H1 (cell line): ENCODE data around the gene GSC. TPM values are rescaled to one million over a fixed set of nuclear protein-coding genes. Genes with fewer than 3 reads are reported as not detected.

Experiments used
- CTCF ChIA-PET: fragments of 300-600 bp; sonication (Branson Sonifier 250); formaldehyde crosslinking; loops from one replicate; lab custom pipeline; 2021; ENCODE audit not compliant: partially characterized antibody; lab: Charles Lee
- POLR2A ChIA-PET: fragments of 300-600 bp; sonication (Branson Sonifier 250); formaldehyde crosslinking; loops from one replicate; lab custom pipeline; 2021; ENCODE audit warnings: inconsistent platforms; ENCODE audit not compliant: partially characterized antibody; lab: Charles Lee
- DNase-seq, 2 experiments: peaks; one replicate each; pipeline versions ENCODE4 v3.0.0 to v3.0.0-alpha.2; 2010 to 2022; ENCODE audit warnings: low spot score in 2 of 2, low read depth in 1 of 2, mixed read lengths in 1 of 2
- FAIRE-seq: peaks from 2 replicates; lab custom pipeline; 2011; peaks lifted over from hg19 to GRCh38; lab: Jason Lieb, UNC
- H2AFZ ChIP-seq: 2 replicates; pipeline ENCODE4 v1.8.1; 2012; ENCODE audit warnings: low read length, inconsistent platforms
- H2AK5ac ChIP-seq: 2 replicates; pipeline ENCODE4 v1.6.1; 2013; ENCODE audit warnings: low read depth, low read length
- H2BK120ac ChIP-seq: replicated peaks from 2 replicates; pipeline ENCODE3; 2013; ENCODE audit warnings: low read depth, low read length, inconsistent platforms
- H2BK12ac ChIP-seq: 2 replicates; pipeline ENCODE4 v1.6.1; 2013; ENCODE audit warnings: low read depth, low read length
- H2BK15ac ChIP-seq: 2 replicates; pipeline ENCODE4 v1.6.1; 2013; ENCODE audit warnings: low read length
- H2BK20ac ChIP-seq: 2 replicates; pipeline ENCODE4 v1.6.1; 2013; ENCODE audit warnings: low read length
- H2BK5ac ChIP-seq: 2 replicates; pipeline ENCODE4 v1.6.1; 2013; ENCODE audit warnings: low read depth, low read length
- H3K14ac ChIP-seq: 2 replicates; pipeline ENCODE4 v1.6.1; 2013; ENCODE audit warnings: inconsistent platforms; ENCODE audit not compliant: insufficient read length
- H3K18ac ChIP-seq: 2 replicates; pipeline ENCODE4 v1.6.1; 2013; ENCODE audit warnings: low read length; ENCODE audit errors: extremely low read depth
- H3K23ac ChIP-seq: 2 replicates; pipeline ENCODE4 v1.6.1; 2013; ENCODE audit warnings: inconsistent platforms; ENCODE audit not compliant: insufficient read length
- H3K23me2 ChIP-seq: 2 replicates; pipeline ENCODE4 v1.6.1; 2013; ENCODE audit warnings: low read depth, low read length
- H3K27ac ChIP-seq: 2 replicates; pipeline ENCODE4 v1.6.1; 2011; ENCODE audit warnings: low read depth, low read length, inconsistent platforms
- H3K27me3 ChIP-seq, 4 experiments: replicated peaks in 1 of 4; 1 replicate in 1 of 4; 2 replicates in 3 of 4; pipeline versions ENCODE4 v1.6.1 to v1.8.1; 2011 to 2013; ENCODE audit warnings: low read length in 3 of 4, mild to moderate bottlenecking in 3 of 4, inconsistent platforms in 2 of 4, mixed read lengths in 2 of 4, moderate library complexity in 1 of 4; ENCODE audit not compliant: control insufficient read depth in 3 of 4, insufficient read depth in 3 of 4; ENCODE audit errors: extremely low read depth in 1 of 4
- H3K36me3 ChIP-seq, 4 experiments: 2 replicates each; pipeline versions ENCODE4 v1.6.1 to v1.8.1; 2011 to 2013; ENCODE audit warnings: mild to moderate bottlenecking in 4 of 4, low read length in 3 of 4, moderate library complexity in 2 of 4, control low read depth in 1 of 4, inconsistent platforms in 1 of 4; ENCODE audit not compliant: insufficient read depth in 4 of 4, control insufficient read depth in 2 of 4
- H3K4ac ChIP-seq: replicated peaks from 2 replicates; pipeline ENCODE3; 2013; ENCODE audit warnings: low read length, low read depth, mixed read lengths, inconsistent platforms; ENCODE audit not compliant: insufficient read length
- H3K4me1 ChIP-seq, 4 experiments: replicated peaks in 1 of 4; 1 replicate in 1 of 4; 2 replicates in 3 of 4; pipeline versions ENCODE4 v1.6.1 to v1.8.1; 2011 to 2013; ENCODE audit warnings: low read length in 3 of 4, inconsistent platforms in 2 of 4, mixed read lengths in 1 of 4; ENCODE audit not compliant: insufficient read depth in 4 of 4, control insufficient read depth in 3 of 4
- H3K4me2 ChIP-seq, 2 experiments: 2 replicates each; pipeline versions ENCODE4 v1.6.1 to v1.8.1; 2011 to 2013; ENCODE audit warnings: low read depth in 2 of 2, low read length in 2 of 2, control low read depth in 1 of 2, inconsistent platforms in 1 of 2, mild to moderate bottlenecking in 1 of 2; ENCODE audit not compliant: insufficient read depth in 1 of 2
- H3K4me3 ChIP-seq, 4 experiments: fragments of 200-600, 300-600 bp in 1 of 4; sonication (generic), shearing (Covaris generic), sonication (Bioruptor Twin) in 1 of 4; 2 replicates each; pipeline versions ENCODE4 v1.5.1 to v1.8.1; 2011 to 2016; ENCODE audit warnings: low read length in 4 of 4, low read depth in 3 of 4, control low read depth in 2 of 4, inconsistent platforms in 2 of 4, mild to moderate bottlenecking in 2 of 4, mixed read lengths in 1 of 4, moderate library complexity in 1 of 4; ENCODE audit not compliant: insufficient read depth in 2 of 4; ENCODE audit errors: extremely low read depth in 1 of 4
- H3K56ac ChIP-seq: replicated peaks from 2 replicates; pipeline ENCODE3; 2013; ENCODE audit warnings: low read depth, mild to moderate bottlenecking, mixed read lengths, low read length, inconsistent platforms; ENCODE audit not compliant: insufficient read length
- H3K79me1 ChIP-seq: 2 replicates; pipeline ENCODE4 v1.6.1; 2013; ENCODE audit warnings: low read depth, low read length, control low read depth
- H3K79me2 ChIP-seq, 2 experiments: 2 replicates each; pipeline versions ENCODE4 v1.6.1 to v1.8.1; 2012 to 2013; ENCODE audit warnings: low read length in 2 of 2, mild to moderate bottlenecking in 2 of 2, inconsistent platforms in 1 of 2; ENCODE audit not compliant: insufficient read depth in 2 of 2, control insufficient read depth in 1 of 2
- H3K9ac ChIP-seq, 4 experiments: replicated peaks in 1 of 4; 1 replicate in 1 of 4; 2 replicates in 3 of 4; pipeline versions ENCODE4 v1.6.1 to v1.8.1; 2011 to 2013; ENCODE audit warnings: low read depth in 3 of 4, low read length in 3 of 4, control low read depth in 2 of 4, mild to moderate bottlenecking in 2 of 4, moderate library complexity in 2 of 4, inconsistent platforms in 1 of 4; ENCODE audit errors: extremely low read depth in 1 of 4
- H3K9me3 ChIP-seq, 2 experiments: 2 replicates each; pipeline versions ENCODE4 v1.6.1 to v1.8.1; 2012 to 2013; ENCODE audit warnings: mild to moderate bottlenecking in 2 of 2, moderate library complexity in 2 of 2, control low read depth in 1 of 2, inconsistent platforms in 1 of 2, low read depth in 1 of 2, low read length in 1 of 2, mixed read lengths in 1 of 2; ENCODE audit not compliant: insufficient read depth in 2 of 2
- H4K20me1 ChIP-seq, 2 experiments: replicated peaks in 1 of 2; 2 replicates each; pipeline versions ENCODE3 to v1.8.1; 2011 to 2013; ENCODE audit warnings: inconsistent platforms in 2 of 2, low read length in 2 of 2, mild to moderate bottlenecking in 1 of 2; ENCODE audit not compliant: insufficient read depth in 2 of 2, control insufficient read depth in 1 of 2
- H4K5ac ChIP-seq: 2 replicates; pipeline ENCODE4 v1.6.1; 2013; ENCODE audit warnings: low read length, low read depth, mixed read lengths, inconsistent platforms; ENCODE audit not compliant: insufficient read length
- H4K8ac ChIP-seq: 2 replicates; pipeline ENCODE4 v1.8.0; 2013; ENCODE audit warnings: mild to moderate bottlenecking, moderate library complexity, low read length, inconsistent platforms; ENCODE audit not compliant: insufficient read depth; ENCODE audit errors: extremely low read depth
- H4K91ac ChIP-seq: replicated peaks from 2 replicates; pipeline ENCODE3; 2013; ENCODE audit warnings: low read length, mixed read lengths, inconsistent platforms; ENCODE audit not compliant: insufficient read length
- ATF3 ChIP-seq: IDR thresholded peaks from 2 replicates; pipeline ENCODE4 v1.6.1; 2011; ENCODE audit warnings: low read depth, mild to moderate bottlenecking, low read length; ENCODE audit not compliant: insufficient read depth
- CBX5 ChIP-seq: fragments of 300-800, 300-1000 bp; sonication (generic); IDR thresholded peaks from 2 replicates; pipeline ENCODE4 v1.7.1; 2016; ENCODE audit warnings: antibody characterized with exemption, low read length, low read depth
- CHD1 ChIP-seq: IDR thresholded peaks from 2 replicates; pipeline ENCODE4 v1.6.1; 2012; ENCODE audit warnings: low read depth, low read length, improper control_type of control experiment
- E2F6 ChIP-seq: IDR thresholded peaks from 2 replicates; pipeline ENCODE4 v1.6.1; 2012; ENCODE audit warnings: inconsistent platforms
- EZH2 ChIP-seq: fragments of 200-600 bp; sonication (generic); IDR thresholded peaks from 2 replicates; pipeline ENCODE4 v1.7.1; 2012; ENCODE audit warnings: low read depth, mild to moderate bottlenecking, moderate library complexity, low read length, inconsistent platforms; ENCODE audit not compliant: severe bottlenecking
- HDAC6 ChIP-seq: IDR thresholded peaks from one replicate; pipeline ENCODE4 v1.7.1; 2012; ENCODE audit warnings: low read depth, mild to moderate bottlenecking, inconsistent platforms, low read length, moderate library complexity
- KDM4A ChIP-seq: IDR thresholded peaks from one replicate; pipeline ENCODE4 v1.7.1; 2012; ENCODE audit warnings: low read depth, mild to moderate bottlenecking, moderate library complexity, low read length, inconsistent platforms; ENCODE audit not compliant: severe bottlenecking
- SAP30 ChIP-seq: fragments of 300-600 bp; sonication (generic); IDR thresholded peaks from 2 replicates; pipeline ENCODE4 v1.7.1; 2012; ENCODE audit warnings: low read length, moderate library complexity, mild to moderate bottlenecking, inconsistent platforms; ENCODE audit not compliant: insufficient read depth, insufficient replicate concordance
- SP1 ChIP-seq: IDR thresholded peaks from 2 replicates; pipeline ENCODE4 v1.6.1; 2011; ENCODE audit warnings: low read depth, low read length
- SP4 ChIP-seq: IDR thresholded peaks from 2 replicates; pipeline ENCODE4 v1.6.1; 2012; ENCODE audit warnings: low read length, inconsistent platforms
- TAF7 ChIP-seq: optimal IDR thresholded peaks from 2 replicates; pipeline ENCODE3; 2011; ENCODE audit warnings: low read depth, mild to moderate bottlenecking, inconsistent platforms, low read length, moderate library complexity, borderline replicate concordance
- WGBS, 2 experiments: shearing (Covaris generic) in 1 of 2; methylation state at CpG; one replicate each; pipeline versions ENCODE4 v1.1.6 to v1.1.7; 2013 to 2015; ENCODE audit warnings: low lambda C conversion rate in 2 of 2, mixed read lengths in 2 of 2, inconsistent platforms in 1 of 2, low coverage in 1 of 2, missing lambda C conversion rate in 1 of 2; ENCODE audit not compliant: insufficient replicate concordance in 2 of 2, insufficient coverage in 1 of 2, insufficient read length in 1 of 2; ENCODE audit errors: extremely low coverage in 1 of 2, missing lambda C conversion rate in 1 of 2; 5-methylcytosine and 5-hydroxymethylcytosine counted together
- polyA plus RNA-seq, 7 experiments: library from polyadenylated mRNA; depleted of rRNA in 3 of 7; stranded (reverse) in 5 of 7; unstranded in 2 of 7; fragments of >200 nt in 5 of 7; fragments of 200-250 nt in 2 of 7; gene quantifications; 1 replicate in 5 of 7; 2 replicates in 1 of 7; 4 replicates in 1 of 7; pipeline versions ENCODE4 v1.2.1 to v1.2.3, GENCODE V29; 2011 to 2013; ENCODE audit warnings: missing spikeins in 2 of 7, mixed read lengths in 2 of 7
- total RNA-seq: library from RNA; stranded (reverse); fragmentation: NEBNext Ultra II Directional; extraction: Animal tissue kit (Norgen Biotek cat#: 25700); gene quantifications from 2 replicates; pipeline ENCODE4 v1.2.1, GENCODE V29; 2021

The GSC gene
- total and polyA plus RNA-seq, 2 of the 8 experiments (the other 6 are each of a cell fraction or from before 2014, with no cell fraction given), result 0.17 to 0.54 TPM

GRCh38 chr14:94819531-94819930 is 49.6 kb upstream of the GSC start:
- H2BK15ac ChIP-seq, result no peak overlapping the region
- 90% methylated on average over 3 of the region's 3 CpGs; no CpG with 5 or more reads in 1 of the 2 experiments for WGBS, 2 experiments
- H3K79me1 ChIP-seq, result no peaks in the 10 kb centered on the region
- no peaks in the 10 kb centered on the region for H3K36me3 ChIP-seq
- no peak overlapping the region for H2BK12ac ChIP-seq
- H4K20me1 ChIP-seq, result no peaks in the 10 kb centered on the region
- H3K56ac ChIP-seq, result no peak overlapping the region
- DNase-seq, result no peak
- no peak overlapping the region for H2BK20ac ChIP-seq
- H4K5ac ChIP-seq, result no peak overlapping the region
- H3K23me2 ChIP-seq, result no peaks in the 10 kb centered on the region
- no peaks in the 10 kb centered on the region for H3K79me2 ChIP-seq
- no peaks in the 10 kb centered on the region for H3K9me3 ChIP-seq
- no peak overlapping the region for H3K18ac ChIP-seq
- no peak overlapping the region for H3K23ac ChIP-seq
- H3K4me2 ChIP-seq, result no peak overlapping the region
- TF ChIP-seq HDAC6 (no peak), SP1 (no peak), E2F6 (no peak), SP4 (no peak), TAF7 (no peak), CHD1 (no peak), KDM4A (no peak), ATF3 (no peak), EZH2 (no peak), CBX5 (no peak), SAP30 (no peak)
- no peak overlapping the region for H4K8ac ChIP-seq
- FAIRE-seq, result no peak
- no peak overlapping the region for H2AFZ ChIP-seq
- H3K14ac ChIP-seq, result no peak overlapping the region
- H4K91ac ChIP-seq, result no peak overlapping the region
- no peaks in the 10 kb centered on the region for H3K27me3 ChIP-seq
- no peak overlapping the region for H3K9ac ChIP-seq
- no peak overlapping the region for H3K4ac ChIP-seq
- no peak overlapping the region for H2BK5ac ChIP-seq
- ChIA-PET CTCF (no interaction called here), POLR2A (no interaction called here)
- no peak overlapping the region for H3K27ac ChIP-seq
- H2AK5ac ChIP-seq, result no peak overlapping the region
- no peak overlapping the region for H2BK120ac ChIP-seq
- no peak overlapping the region for H3K4me3 ChIP-seq
- H3K4me1 ChIP-seq, result no peaks in the 10 kb centered on the region; a peak in 1 of 7 replicates
